GM20000 (cell line): ENCODE data around the gene NUP153.

Experiments used
- DNase-seq: peaks from one replicate; pipeline ENCODE4 v3.0.0; 2012; ENCODE audit warnings: low spot score
- CTCF ChIP-seq: IDR thresholded peaks from 2 replicates; pipeline ENCODE4 v1.5.1; 2012; ENCODE audit warnings: mild to moderate bottlenecking, control low read depth; ENCODE audit errors: extremely low read depth, missing control alignments

Gene NUP153

GRCh38 chr6:17707371-17707651 is 586 bp upstream of the NUP153 start:
- DNase-seq = no peak
- TF ChIP-seq CTCF = no peak

GRCh38 chr6:17705778-17706579 is 746 bp downstream of the NUP153 start:
- DNase-seq = peak; percentile 87
- TF ChIP-seq CTCF = no peak

- DNase-seq = peak; percentile 48
- TF ChIP-seq CTCF = no peak
These were observed 1.3 kb downstream of the NUP153 start for GRCh38 chr6:17705428-17705777.

- no peak for TF ChIP-seq CTCF
- no peak for DNase-seq
These were observed 3.5 kb downstream of the NUP153 start for GRCh38 chr6:17703256-17703694.

GRCh38 chr6:17700421-17701416 is 6.0 kb downstream of the NUP153 start:
- DNase-seq = no peak
- no peak for TF ChIP-seq CTCF

GRCh38 chr6:17691925-17692538 is 14.7 kb downstream of the NUP153 start:
- no peak for TF ChIP-seq CTCF
- DNase-seq = no peak

- DNase-seq = no peak
- TF ChIP-seq CTCF = no peak
These were observed 18.2 kb downstream of the NUP153 start for GRCh38 chr6:17688481-17688880.
